Small intestine (tissue), 7 donors: Measurements from ENCODE around the gene MAST4. TPM values are rescaled to one million over a fixed set of nuclear protein-coding genes. Genes with fewer than 3 reads are reported as not detected.

Experiments
- DNase-seq, 2 donors: peaks; one replicate each; pipeline versions ENCODE4 v3.0.0 to v3.0.0-alpha.2; 2013
- FAIRE-seq: peaks from 2 replicates; lab custom pipeline; 2012; peaks lifted over from hg19 to GRCh38; lab: Jason Lieb, UNC
- H3K27ac ChIP-seq, 3 donors: one replicate each; pipeline ENCODE4 v1.5.1; 2013; ENCODE audit warnings: low read length in 2 of 3, mild to moderate bottlenecking in 2 of 3, control low read depth in 1 of 3, inconsistent platforms in 1 of 3, low read depth in 1 of 3, moderate library complexity in 1 of 3
- H3K27me3 ChIP-seq, 3 donors: one replicate each; pipeline ENCODE4 v1.6.1; 2013; ENCODE audit warnings: low read length in 3 of 3, inconsistent platforms in 1 of 3; ENCODE audit not compliant: control insufficient read depth in 3 of 3, insufficient read depth in 3 of 3
- H3K36me3 ChIP-seq, 3 donors: one replicate each; pipeline ENCODE4 v1.6.1; 2013; ENCODE audit warnings: low read length in 3 of 3, inconsistent platforms in 1 of 3, low read depth in 1 of 3, mild to moderate bottlenecking in 1 of 3, moderate library complexity in 1 of 3; ENCODE audit not compliant: control insufficient read depth in 3 of 3, insufficient read depth in 2 of 3
- H3K4me1 ChIP-seq, 3 donors: one replicate each; pipeline ENCODE4 v1.6.1; 2013; ENCODE audit warnings: low read length in 2 of 3, inconsistent platforms in 1 of 3, low read depth in 1 of 3, mild to moderate bottlenecking in 1 of 3, moderate library complexity in 1 of 3; ENCODE audit not compliant: control insufficient read depth in 3 of 3, insufficient read depth in 2 of 3
- H3K4me3 ChIP-seq, 3 donors: one replicate each; pipeline ENCODE4 v1.5.1; 2013; ENCODE audit warnings: low read length in 3 of 3, control low read depth in 1 of 3, inconsistent platforms in 1 of 3, low read depth in 1 of 3, mild to moderate bottlenecking in 1 of 3, moderate library complexity in 1 of 3
- H3K9me3 ChIP-seq, 2 donors: one replicate each; pipeline ENCODE4 v1.6.1; 2013; ENCODE audit warnings: low read depth in 1 of 2, low read length in 1 of 2; ENCODE audit not compliant: control insufficient read depth in 2 of 2, insufficient read depth in 1 of 2
- WGBS, 3 donors: extraction: QIAGEN DNeasy Blood & Tissue Kit; methylation state at CpG; one replicate each; pipeline ENCODE4 v1.1.7; 2013; 5-methylcytosine and 5-hydroxymethylcytosine counted together
- polyA plus RNA-seq, 4 donors: library from polyadenylated mRNA; stranded (reverse) in 3 of 4; unstranded in 1 of 4; fragments of 200-250 nt in 3 of 4; fragments of 120-200 nt in 1 of 4; gene quantifications; one replicate each; pipeline versions ENCODE4 v1.2.1 to v1.2.3, GENCODE V29; 2013
- donor health status: healthy with polysubstance abuse.
- donor health status: control.
- donor health status: control.
- donor health status: Bipolar disorder and iron deficiency.
- donor health status: healthy.

The MAST4 gene
- polyA plus RNA-seq, 4 donors = 3.0 to 16.4 (median 4.5) TPM

- DNase-seq (no peak), FAIRE-seq (no peak)
- H3K4me1 ChIP-seq = no peaks in the 10 kb centered on the region
- no peaks in the 10 kb centered on the region for H3K27me3 ChIP-seq
- no peak overlapping the region for H3K27ac ChIP-seq
- H3K9me3 ChIP-seq = no peaks in the 10 kb centered on the region
- no peaks in the 10 kb centered on the region for H3K36me3 ChIP-seq
- no peak overlapping the region for H3K4me3 ChIP-seq
These were observed 279.1 kb downstream of the MAST4 start for GRCh38 chr5:66875315-66875714.

GRCh38 chr5:66876266-66876807, 280.1 kb downstream of the MAST4 start:
- FAIRE-seq (no peak), DNase-seq (no peak)
- Histone ChIP-seq H3K27ac (no peak overlapping the region), H3K4me3 (no peak overlapping the region), H3K9me3 (no peaks in the 10 kb centered on the region), H3K36me3 (no peaks in the 10 kb centered on the region), H3K27me3 (no peaks in the 10 kb centered on the region), H3K4me1 (no peaks in the 10 kb centered on the region)
- 93% methylated on average over 6 of the region's 6 CpGs for WGBS, 3 donors

- DNase-seq = no peak
- Histone ChIP-seq H3K27ac (no peak overlapping the region), H3K4me1 (no peaks in the 10 kb centered on the region), H3K27me3 (no peaks in the 10 kb centered on the region), H3K36me3 (no peaks in the 10 kb centered on the region), H3K4me3 (no peak overlapping the region), H3K9me3 (no peaks in the 10 kb centered on the region)
- FAIRE-seq = no peak
- 59 to 63% (median 61%) methylated on average over 3 of the region's 3 CpGs for WGBS, 3 donors
These were observed 281.6 kb downstream of the MAST4 start for GRCh38 chr5:66877843-66878242.

GRCh38 chr5:66880401-66880800, 284.2 kb downstream of the MAST4 start:
- no peaks in the 10 kb centered on the region for H3K27me3 ChIP-seq
- no peaks in the 10 kb centered on the region for H3K9me3 ChIP-seq
- whole genome bisulfite sequencing, 3 donors = 77 to 83% (median 81%) methylated on average over 3 of the region's 3 CpGs
- no peaks in the 10 kb centered on the region for H3K36me3 ChIP-seq
- no peak overlapping the region for H3K4me3 ChIP-seq
- H3K27ac ChIP-seq = no peak overlapping the region
- FAIRE-seq (no peak), DNase-seq (no peak)
- no peaks in the 10 kb centered on the region for H3K4me1 ChIP-seq

- no peak for DNase-seq
- Histone ChIP-seq H3K36me3 (no peaks in the 10 kb centered on the region), H3K9me3 (no peaks in the 10 kb centered on the region), H3K27me3 (no peaks in the 10 kb centered on the region), H3K4me3 (no peak overlapping the region), H3K27ac (no peak overlapping the region), H3K4me1 (no peaks in the 10 kb centered on the region)
- WGBS, 3 donors = 31 to 42% (median 32%) methylated on average over 2 of the region's 2 CpGs
- no peak for FAIRE-seq
These were observed 285.4 kb downstream of the MAST4 start for GRCh38 chr5:66881480-66882161.

GRCh38 chr5:66882606-66883227, 286.5 kb downstream of the MAST4 start:
- DNase-seq (no peak), FAIRE-seq (no peak)
- H3K4me3 ChIP-seq = no peak overlapping the region
- no peaks in the 10 kb centered on the region for H3K4me1 ChIP-seq
- no peaks in the 10 kb centered on the region for H3K36me3 ChIP-seq
- H3K27me3 ChIP-seq = no peaks in the 10 kb centered on the region
- H3K27ac ChIP-seq = no peak overlapping the region
- 67 to 73% (median 71%) methylated on average over 3 of the region's 3 CpGs for WGBS, 3 donors
- no peaks in the 10 kb centered on the region for H3K9me3 ChIP-seq

- DNase-seq = no peak
- H3K27ac ChIP-seq = no peak overlapping the region
- H3K4me3 ChIP-seq = no peak overlapping the region
- WGBS, 3 donors = 77 to 87% (median 79%) methylated on average over 10 of the region's 10 CpGs
- H3K27me3 ChIP-seq = no peaks in the 10 kb centered on the region
- no peaks in the 10 kb centered on the region for H3K9me3 ChIP-seq
- no peaks in the 10 kb centered on the region for H3K36me3 ChIP-seq
- no peak for FAIRE-seq
- no peaks in the 10 kb centered on the region for H3K4me1 ChIP-seq
These were observed 288.5 kb downstream of the MAST4 start for GRCh38 chr5:66884564-66885243.

- H3K4me1 ChIP-seq = no peaks in the 10 kb centered on the region
- H3K9me3 ChIP-seq = no peaks in the 10 kb centered on the region
- H3K27ac ChIP-seq = no peak overlapping the region
- no peaks in the 10 kb centered on the region for H3K36me3 ChIP-seq
- no peak for FAIRE-seq
- H3K4me3 ChIP-seq = no peak overlapping the region
- WGBS, 3 donors = 50 to 65% (median 62%) methylated on average over 1 of the region's 1 CpG
- no peaks in the 10 kb centered on the region for H3K27me3 ChIP-seq
- no peak for DNase-seq
These were observed 290.7 kb downstream of the MAST4 start for GRCh38 chr5:66886941-66887340.
